Osteocyte (in vitro differentiated cells): Measurements from ENCODE around the gene STMN1. TPM values are rescaled to one million over a fixed set of nuclear protein-coding genes. Genes with fewer than 3 reads are reported as not detected.

Experiments used
- DNase-seq: peaks from one replicate; pipeline ENCODE4 v3.0.0; 2021; ENCODE audit warnings: mixed read lengths; ENCODE audit not compliant: unreplicated experiment; ENCODE audit errors: extremely low spot score
- H3K27ac Mint-ChIP-seq: one replicate; pipeline ENCODE4 v1.8.0; 2021; ENCODE audit warnings: mild to moderate bottlenecking, mixed read lengths; ENCODE audit not compliant: unreplicated experiment
- H3K27me3 Mint-ChIP-seq: one replicate; pipeline ENCODE4 v1.8.0; 2021; ENCODE audit warnings: mixed read lengths; ENCODE audit not compliant: unreplicated experiment
- H3K36me3 Mint-ChIP-seq: one replicate; pipeline ENCODE4 v1.8.0; 2021; ENCODE audit warnings: mixed read lengths; ENCODE audit not compliant: unreplicated experiment
- H3K4me1 Mint-ChIP-seq: one replicate; pipeline ENCODE4 v1.8.0; 2021; ENCODE audit warnings: mixed read lengths; ENCODE audit not compliant: unreplicated experiment
- H3K4me3 Mint-ChIP-seq: one replicate; pipeline ENCODE4 v1.8.0; 2021; ENCODE audit warnings: mild to moderate bottlenecking, moderate library complexity, mixed read lengths; ENCODE audit not compliant: unreplicated experiment
- H3K9me3 Mint-ChIP-seq: one replicate; pipeline ENCODE4 v1.8.0; 2021; ENCODE audit warnings: mixed read lengths; ENCODE audit not compliant: unreplicated experiment
- total RNA-seq: library from RNA; stranded (reverse); gene quantifications from 2 replicates; pipeline ENCODE4 v1.2.1, GENCODE V29; 2021
- TF ChIP-seq, protein P1 (sequence below): fragments of 200-600 bp; sonication (generic); IDR thresholded peaks from 2 replicates; pipeline ENCODE4 v1.5.0; 2021; ENCODE audit warnings: antibody characterized with exemption, mild to moderate bottlenecking, moderate library complexity

The STMN1 gene
- total RNA-seq, 1 donor from 2014 or later = 255 TPM

- Mint-ChIP-seq H3K27ac (peak overlapping the region; percentile 93), H3K4me1 (peaks cover 27% of the 10 kb centered on the region), H3K9me3 (no peaks in the 10 kb centered on the region), H3K27me3 (no peaks in the 10 kb centered on the region), H3K36me3 (peaks cover 14% of the 10 kb centered on the region), H3K4me3 (peak overlapping the region; percentile 80)
- DNase-seq = peak; percentile 97
- TF ChIP-seq, protein P1, sequence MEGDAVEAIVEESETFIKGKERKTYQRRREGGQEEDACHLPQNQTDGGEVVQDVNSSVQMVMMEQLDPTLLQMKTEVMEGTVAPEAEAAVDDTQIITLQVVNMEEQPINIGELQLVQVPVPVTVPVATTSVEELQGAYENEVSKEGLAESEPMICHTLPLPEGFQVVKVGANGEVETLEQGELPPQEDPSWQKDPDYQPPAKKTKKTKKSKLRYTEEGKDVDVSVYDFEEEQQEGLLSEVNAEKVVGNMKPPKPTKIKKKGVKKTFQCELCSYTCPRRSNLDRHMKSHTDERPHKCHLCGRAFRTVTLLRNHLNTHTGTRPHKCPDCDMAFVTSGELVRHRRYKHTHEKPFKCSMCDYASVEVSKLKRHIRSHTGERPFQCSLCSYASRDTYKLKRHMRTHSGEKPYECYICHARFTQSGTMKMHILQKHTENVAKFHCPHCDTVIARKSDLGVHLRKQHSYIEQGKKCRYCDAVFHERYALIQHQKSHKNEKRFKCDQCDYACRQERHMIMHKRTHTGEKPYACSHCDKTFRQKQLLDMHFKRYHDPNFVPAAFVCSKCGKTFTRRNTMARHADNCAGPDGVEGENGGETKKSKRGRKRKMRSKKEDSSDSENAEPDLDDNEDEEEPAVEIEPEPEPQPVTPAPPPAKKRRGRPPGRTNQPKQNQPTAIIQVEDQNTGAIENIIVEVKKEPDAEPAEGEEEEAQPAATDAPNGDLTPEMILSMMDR = peak; percentile 29
These were observed 1.1 kb downstream of the STMN1 start for GRCh38 chr1:25904943-25905679.

GRCh38 chr1:25903986-25904385 lies 2.2 kb downstream of the STMN1 start:
- H3K4me1 Mint-ChIP-seq = peaks cover 27% of the 10 kb centered on the region

DNA sequence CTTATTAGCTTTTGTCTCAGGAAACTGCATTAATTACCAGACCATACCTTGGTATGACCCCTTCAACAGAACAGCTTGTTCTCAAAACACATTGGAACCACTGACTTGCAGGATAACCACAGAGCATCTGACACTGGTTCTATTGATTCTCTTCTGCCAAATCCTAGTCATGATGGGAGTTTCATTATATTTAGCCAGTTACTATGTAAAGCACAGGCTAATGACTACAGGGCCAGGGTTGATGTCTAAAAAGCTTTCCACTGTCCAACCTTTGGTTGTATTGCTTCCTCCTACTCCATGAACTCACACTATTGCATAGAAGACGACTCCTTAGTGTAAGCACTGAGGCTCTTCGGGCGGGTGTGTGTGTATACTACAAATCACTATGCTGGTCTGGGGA lies 3.8 kb downstream of the STMN1 start:
- H3K4me3 Mint-ChIP-seq = no peak overlapping the region
- H3K36me3 Mint-ChIP-seq = peaks cover 31% of the 10 kb centered on the region
- no peak overlapping the region for H3K27ac Mint-ChIP-seq
- no peaks in the 10 kb centered on the region for H3K27me3 Mint-ChIP-seq
- DNase-seq = no peak
- peaks cover 31% of the 10 kb centered on the region for H3K4me1 Mint-ChIP-seq
- no peaks in the 10 kb centered on the region for H3K9me3 Mint-ChIP-seq
- TF ChIP-seq, protein P1 = no peak

More at GRCh38 chr1:25903986-25904385, 2.2 kb downstream of the STMN1 start:
- DNase-seq = no peak
- Mint-ChIP-seq H3K9me3 (no peaks in the 10 kb centered on the region), H3K27ac (peak overlapping the region; percentile 93), H3K27me3 (no peaks in the 10 kb centered on the region), H3K4me3 (peak overlapping the region; percentile 80), H3K36me3 (peaks cover 20% of the 10 kb centered on the region)
- TF ChIP-seq, protein P1 = no peak

- Mint-ChIP-seq H3K27ac (no peak overlapping the region), H3K4me1 (peaks cover 48% of the 10 kb centered on the region), H3K27me3 (no peaks in the 10 kb centered on the region), H3K36me3 (peaks cover 31% of the 10 kb centered on the region), H3K9me3 (no peaks in the 10 kb centered on the region), H3K4me3 (no peak overlapping the region)
- no peak for DNase-seq
- TF ChIP-seq, protein P1 = no peak
These were observed 6.0 kb downstream of the STMN1 start for GRCh38 chr1:25900219-25900618.

DNA sequence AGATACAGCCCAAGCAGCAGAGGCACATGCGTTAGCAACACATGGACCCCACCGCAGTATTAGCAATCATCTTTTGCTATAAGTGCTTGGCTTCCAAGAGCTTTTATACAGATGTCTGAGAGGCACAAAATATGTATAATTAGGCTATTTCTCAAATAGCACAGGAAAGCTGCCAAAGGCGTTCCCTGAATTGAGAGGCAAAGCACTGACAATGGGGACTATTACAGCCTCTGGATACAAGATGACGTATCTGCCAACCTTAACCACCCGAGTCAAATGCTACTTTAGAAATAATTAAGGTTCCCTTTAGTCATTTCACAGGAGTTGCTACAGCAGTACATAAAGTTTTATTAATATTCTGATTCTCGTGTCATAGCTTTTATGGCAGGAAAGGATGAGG lies 6.4 kb downstream of the STMN1 start:
- Mint-ChIP-seq H3K36me3 (peaks cover 31% of the 10 kb centered on the region), H3K4me3 (no peak overlapping the region)
- TF ChIP-seq, protein P1 = no peak

More for the DNA sequence above, 6.4 kb downstream of the STMN1 start:
- DNase-seq = no peak
- Mint-ChIP-seq H3K9me3 (no peaks in the 10 kb centered on the region), H3K27me3 (no peaks in the 10 kb centered on the region), H3K27ac (no peak overlapping the region), H3K4me1 (peaks cover 51% of the 10 kb centered on the region)
